Stimulated activated CD8-positive, alpha-beta memory T cell treated with anti-CD3 and anti-CD28 coated beads, Interleukin-2, amount 100 ng/mL, for 1 hour (primary cell): ENCODE data around the gene CMYA5.
"Not testable (repeated sequence)": the region's sequence is repeated elsewhere in the genome, so short reads cannot be mapped to it uniquely, and the experiment has no call there.

Experiments used
- DNase-seq, 2 donors: peaks; one replicate each; pipeline ENCODE4 v3.0.0-alpha.2; 2020; ENCODE audit warnings: low read depth in 2 of 2

Gene CMYA5

GRCh38 chr5:79746642-79747569, 57.3 kb downstream of the CMYA5 start:
- DNase-seq, result no peak

- no peak for DNase-seq
Observed at GRCh38 chr5:79750611-79751510, 61.2 kb downstream of the CMYA5 start.

- DNase-seq, result no peak
Observed at GRCh38 chr5:79753092-79753491, 63.5 kb downstream of the CMYA5 start.

GRCh38 chr5:79753877-79754645, 64.4 kb downstream of the CMYA5 start:
- DNase-seq, result no peak

GRCh38 chr5:79754865-79755555, 65.4 kb downstream of the CMYA5 start:
- no peak for DNase-seq

- DNase-seq, result no peak
Observed at GRCh38 chr5:79756076-79756475, 66.4 kb downstream of the CMYA5 start.

GRCh38 chr5:79759436-79759835, 69.8 kb downstream of the CMYA5 start:
- no peak for DNase-seq

GRCh38 chr5:79759848-79760247, 70.2 kb downstream of the CMYA5 start:
- no peak for DNase-seq

GRCh38 chr5:79762929-79763328, 73.3 kb downstream of the CMYA5 start:
- no peak for DNase-seq

GRCh38 chr5:79764147-79764546, 74.5 kb downstream of the CMYA5 start:
- not testable (repeated sequence) for DNase-seq

GRCh38 chr5:79771387-79771786, 81.8 kb downstream of the CMYA5 start:
- no peak for DNase-seq

- DNase-seq, result no peak
Observed at GRCh38 chr5:79772651-79773050, 83.0 kb downstream of the CMYA5 start.

GRCh38 chr5:79773612-79774011, 84.0 kb downstream of the CMYA5 start:
- no peak for DNase-seq

- DNase-seq, result no peak
Observed at GRCh38 chr5:79774171-79774854, 84.7 kb downstream of the CMYA5 start.

- no peak for DNase-seq
Observed at GRCh38 chr5:79774855-79775237, 85.2 kb downstream of the CMYA5 start.

- not testable (repeated sequence) for DNase-seq
Observed at GRCh38 chr5:79784741-79785140, 95.1 kb downstream of the CMYA5 start.

- no peak for DNase-seq
Observed at GRCh38 chr5:79785983-79786382, 96.3 kb downstream of the CMYA5 start.

- no peak for DNase-seq
Observed at GRCh38 chr5:79787448-79787847, 97.8 kb downstream of the CMYA5 start.

- no peak for DNase-seq
Observed at GRCh38 chr5:79791843-79792242, 102.2 kb downstream of the CMYA5 start.

- no peak for DNase-seq
Observed at GRCh38 chr5:79792463-79792862, 102.8 kb downstream of the CMYA5 start.

- no peak for DNase-seq
Observed at GRCh38 chr5:79793304-79793703, 103.7 kb downstream of the CMYA5 start.
